Keratinocyte (primary cell): ENCODE results near the gene ANTXRL.
"Not testable (repeated sequence)": the region's sequence is repeated elsewhere in the genome, so short reads cannot be mapped to it uniquely, and the experiment has no call there.

Experiments used
- EZH2 ChIP-seq: IDR thresholded peaks from one replicate; pipeline ENCODE4 v1.6.1; 2012; ENCODE audit warnings: inconsistent platforms, mild to moderate bottlenecking, low read length, moderate library complexity
- TF ChIP-seq, protein P1 (sequence below), 3 experiments: IDR thresholded peaks in 1 of 3; conservative IDR thresholded peaks in 1 of 3; optimal IDR thresholded peaks in 1 of 3; 2 replicates in 2 of 3; 3 replicates in 1 of 3; pipeline versions ENCODE3 to v1.5.1; 2011; ENCODE audit warnings: low read length in 3 of 3, mild to moderate bottlenecking in 3 of 3, moderate library complexity in 2 of 3, control low read depth in 1 of 3, inconsistent platforms in 1 of 3; ENCODE audit not compliant: insufficient read depth in 2 of 3; ENCODE audit errors: extremely low read depth in 1 of 3

DNA sequence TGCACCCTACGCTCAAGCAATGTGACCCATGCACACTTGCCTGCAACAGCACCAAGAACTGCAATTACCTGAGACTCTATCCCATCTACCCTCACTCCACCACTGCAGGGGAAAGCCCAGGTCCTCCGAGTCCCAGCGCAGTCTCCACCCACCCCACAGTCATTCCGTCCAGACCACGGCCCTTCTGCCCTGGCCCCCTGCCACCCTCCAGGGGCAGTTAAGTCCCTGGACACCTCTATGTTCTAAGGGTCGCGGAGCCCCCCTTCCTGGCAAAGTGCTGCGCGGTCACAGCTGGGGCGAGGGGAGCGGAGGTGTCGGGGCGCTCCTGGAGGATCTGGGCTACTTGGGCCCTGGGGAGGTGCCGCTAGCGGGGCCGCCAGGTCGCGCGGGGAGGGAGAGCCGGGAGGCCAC lies 4.4 kb upstream of the ANTXRL start:
- TF ChIP-seq, protein P1, sequence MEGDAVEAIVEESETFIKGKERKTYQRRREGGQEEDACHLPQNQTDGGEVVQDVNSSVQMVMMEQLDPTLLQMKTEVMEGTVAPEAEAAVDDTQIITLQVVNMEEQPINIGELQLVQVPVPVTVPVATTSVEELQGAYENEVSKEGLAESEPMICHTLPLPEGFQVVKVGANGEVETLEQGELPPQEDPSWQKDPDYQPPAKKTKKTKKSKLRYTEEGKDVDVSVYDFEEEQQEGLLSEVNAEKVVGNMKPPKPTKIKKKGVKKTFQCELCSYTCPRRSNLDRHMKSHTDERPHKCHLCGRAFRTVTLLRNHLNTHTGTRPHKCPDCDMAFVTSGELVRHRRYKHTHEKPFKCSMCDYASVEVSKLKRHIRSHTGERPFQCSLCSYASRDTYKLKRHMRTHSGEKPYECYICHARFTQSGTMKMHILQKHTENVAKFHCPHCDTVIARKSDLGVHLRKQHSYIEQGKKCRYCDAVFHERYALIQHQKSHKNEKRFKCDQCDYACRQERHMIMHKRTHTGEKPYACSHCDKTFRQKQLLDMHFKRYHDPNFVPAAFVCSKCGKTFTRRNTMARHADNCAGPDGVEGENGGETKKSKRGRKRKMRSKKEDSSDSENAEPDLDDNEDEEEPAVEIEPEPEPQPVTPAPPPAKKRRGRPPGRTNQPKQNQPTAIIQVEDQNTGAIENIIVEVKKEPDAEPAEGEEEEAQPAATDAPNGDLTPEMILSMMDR (optimal IDR thresholded peaks at IDR 0.05 in 1 of 3, IDR thresholded peaks at IDR 0.05 in 1 of 3, conservative IDR thresholded peaks at IDR 0.05 in 1 of 3; ENCODE audit: extremely low read depth in 1 of 3, insufficient read depth in 2 of 3, low read length in 3 of 3), result not testable (repeated sequence)
- TF ChIP-seq EZH2, result not testable (repeated sequence)
